ENCODE data around the gene ZNF827.

The ZNF827 gene

DNA sequence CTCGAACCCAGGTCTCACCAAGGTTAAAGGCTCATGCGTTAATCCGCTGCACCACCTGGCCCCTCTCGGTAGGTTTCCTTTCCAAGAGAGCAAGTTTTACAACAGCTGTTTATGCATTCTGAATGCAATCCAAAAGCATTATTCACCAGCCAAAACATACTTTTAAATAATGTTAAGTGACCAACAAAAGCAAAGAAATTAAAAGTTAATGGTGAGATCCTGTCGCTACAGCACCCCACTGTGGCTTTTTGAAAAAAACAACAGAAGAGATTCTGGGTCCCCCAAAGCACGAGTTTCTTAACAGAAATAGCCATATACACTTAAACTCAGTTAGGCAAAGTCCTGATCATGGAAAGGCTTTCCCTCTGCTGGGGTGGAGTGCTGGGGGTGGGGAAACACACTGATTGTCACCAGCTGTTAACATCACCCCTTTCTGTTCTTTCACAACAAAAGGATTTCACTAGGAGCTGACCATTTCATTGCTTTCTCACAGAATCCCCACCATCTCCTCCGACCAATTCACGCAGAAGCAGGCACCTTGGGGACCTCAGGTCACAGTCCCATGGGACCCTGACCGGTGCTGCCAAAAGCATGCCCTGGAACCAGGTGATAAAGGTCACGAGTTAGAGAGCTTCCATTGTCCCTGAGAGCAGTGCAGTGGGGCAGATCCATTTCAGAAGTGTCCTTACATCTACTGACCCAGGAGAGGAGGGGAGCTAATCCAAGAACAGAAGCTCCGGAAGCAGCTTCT, 51.2 kb downstream of the ZNF827 start:
- DNase-seq = no peak

DNA sequence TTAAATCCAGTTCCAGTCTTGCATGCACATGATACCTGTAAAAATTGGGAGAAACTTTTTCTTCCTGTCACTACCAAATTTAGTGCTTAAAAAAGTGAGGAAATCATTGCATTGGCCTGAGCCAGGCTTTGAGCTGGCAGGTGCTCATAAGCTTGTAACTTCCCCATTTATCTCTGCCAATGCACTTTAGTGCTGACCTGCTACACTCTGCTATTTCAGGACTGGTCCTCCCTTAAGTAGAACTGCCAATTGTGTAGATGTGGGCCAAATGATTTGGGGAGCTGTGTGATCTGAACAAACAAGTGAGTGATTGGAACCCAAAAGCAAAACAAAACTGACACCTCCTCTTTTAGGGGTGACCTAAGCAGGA, 51.8 kb downstream of the ZNF827 start:
- no peak for DNase-seq

DNA sequence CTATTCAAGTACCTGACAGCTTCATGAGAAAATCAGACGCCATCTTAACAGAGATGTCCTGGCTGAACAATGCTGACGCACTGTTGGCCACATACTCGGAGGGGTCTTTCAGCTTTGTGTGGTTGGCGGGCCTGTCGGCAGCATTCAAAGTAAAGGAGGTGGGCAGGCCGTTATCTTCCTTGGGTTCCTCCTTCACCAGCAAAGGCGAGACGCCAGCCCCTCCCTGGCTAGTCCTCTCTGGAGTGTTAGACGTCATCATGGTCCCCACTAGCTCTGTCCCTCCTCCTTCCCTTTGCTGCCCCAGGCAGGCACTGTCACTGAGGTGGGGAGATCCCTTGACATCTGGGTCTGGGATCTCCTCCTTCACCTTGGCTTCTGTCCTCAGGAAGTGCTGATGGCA, 53.0 kb downstream of the ZNF827 start:
- no peak for DNase-seq

DNA sequence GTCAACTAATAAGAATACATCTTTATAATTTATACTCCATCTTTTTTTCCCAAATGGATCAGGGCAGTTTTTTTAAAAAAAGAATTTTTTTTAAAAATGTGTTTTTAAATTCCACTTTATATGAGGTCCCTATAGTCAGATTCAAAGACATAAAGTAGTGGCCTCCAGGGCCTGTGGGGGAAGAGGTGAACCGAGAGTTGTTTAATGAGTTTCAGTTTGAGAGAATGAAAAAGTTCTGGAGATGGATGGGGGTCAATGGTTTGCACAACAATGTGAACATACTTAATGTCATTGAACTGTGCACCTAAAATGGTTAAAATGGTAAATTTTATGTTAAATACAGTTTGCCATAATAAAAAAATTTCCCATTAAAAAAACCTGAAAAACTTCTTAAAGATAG, 53.8 kb downstream of the ZNF827 start:
- no peak for DNase-seq

DNA sequence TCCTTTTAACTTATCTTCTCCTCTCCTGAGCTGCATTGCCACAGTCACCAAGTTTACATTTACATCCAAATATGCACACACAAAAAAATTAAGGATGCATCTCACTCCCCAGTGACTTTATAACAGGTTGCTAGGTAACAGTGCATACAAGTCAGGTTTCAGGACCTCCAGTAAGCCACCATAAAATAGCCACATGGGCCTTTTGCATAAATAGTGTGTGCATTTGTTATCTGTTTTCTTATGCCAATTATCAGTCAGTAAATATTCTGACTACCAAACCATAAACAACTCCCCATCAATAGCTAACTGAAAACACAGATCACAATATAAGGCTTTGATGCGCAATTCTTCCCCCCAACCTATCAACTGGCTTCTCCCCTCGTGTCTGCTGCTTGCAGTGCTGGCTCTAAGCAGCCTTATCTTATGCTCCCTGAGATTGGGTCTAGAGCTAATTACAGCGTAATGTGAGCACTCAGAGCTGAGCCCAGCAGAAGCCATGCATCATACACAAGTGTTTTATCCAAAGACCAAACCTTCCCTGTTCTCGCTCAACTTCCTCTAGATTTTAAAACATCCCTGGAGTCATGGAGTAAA, 55.4 kb downstream of the ZNF827 start:
- no peak for DNase-seq

DNA sequence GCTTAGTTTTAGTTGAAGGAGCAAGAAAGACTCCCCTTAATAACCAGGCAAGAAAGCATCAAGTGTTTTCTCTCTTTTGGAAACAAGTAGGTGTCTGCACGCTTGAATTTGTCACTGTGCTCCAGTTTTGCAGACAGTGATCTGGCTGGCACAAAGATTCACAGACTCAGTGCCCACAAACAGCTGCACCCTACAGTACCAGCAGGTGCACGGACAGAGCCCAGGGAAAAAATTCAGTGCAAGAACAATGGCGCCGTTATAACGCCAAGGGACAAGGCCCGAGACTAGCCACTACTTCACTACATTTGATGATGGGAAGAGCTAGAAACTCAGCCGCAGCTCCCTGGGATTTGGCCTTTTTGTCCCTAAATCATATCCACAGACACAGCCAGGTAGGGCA, 56.0 kb downstream of the ZNF827 start:
- peak; percentile 11 for DNase-seq

DNA sequence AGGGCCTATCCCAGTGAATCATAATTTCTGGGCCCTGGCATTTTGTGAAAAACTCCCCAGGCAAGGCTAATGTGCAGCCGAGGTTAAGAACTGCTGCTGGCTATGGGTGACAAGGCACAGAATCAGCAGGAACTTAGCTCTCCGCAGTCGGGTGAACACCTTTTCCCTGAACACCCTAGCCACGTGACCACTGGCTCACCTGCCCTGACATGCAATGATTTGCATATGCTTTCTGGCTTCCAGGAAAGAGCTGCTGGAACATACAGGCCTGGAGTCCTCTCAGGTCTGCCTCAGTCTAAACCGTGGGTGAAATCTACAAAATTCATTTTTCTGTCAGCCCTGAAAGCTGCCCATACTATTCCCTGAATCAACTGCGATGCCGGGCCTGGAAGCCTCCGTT, 56.6 kb downstream of the ZNF827 start:
- DNase-seq = peak; percentile 80

DNA sequence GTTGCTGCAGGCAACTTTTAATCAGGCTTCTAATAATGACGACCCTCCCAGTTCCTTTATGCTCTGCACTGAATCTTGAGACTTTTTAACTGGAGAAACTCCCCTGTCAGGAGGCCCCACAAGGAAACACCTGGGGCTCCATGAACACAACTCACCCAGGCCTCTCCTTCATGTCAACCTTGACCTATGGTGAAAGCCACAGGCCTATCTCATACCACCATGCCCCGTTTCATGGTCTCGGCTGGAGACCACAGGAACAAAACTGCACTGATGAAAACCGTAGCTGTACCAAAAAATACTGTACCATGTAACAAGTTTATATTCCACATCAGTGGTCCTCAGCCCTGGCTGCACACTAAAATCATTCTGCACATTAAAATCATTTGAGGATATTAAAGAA, 57.0 kb downstream of the ZNF827 start:
- no peak for DNase-seq

DNA sequence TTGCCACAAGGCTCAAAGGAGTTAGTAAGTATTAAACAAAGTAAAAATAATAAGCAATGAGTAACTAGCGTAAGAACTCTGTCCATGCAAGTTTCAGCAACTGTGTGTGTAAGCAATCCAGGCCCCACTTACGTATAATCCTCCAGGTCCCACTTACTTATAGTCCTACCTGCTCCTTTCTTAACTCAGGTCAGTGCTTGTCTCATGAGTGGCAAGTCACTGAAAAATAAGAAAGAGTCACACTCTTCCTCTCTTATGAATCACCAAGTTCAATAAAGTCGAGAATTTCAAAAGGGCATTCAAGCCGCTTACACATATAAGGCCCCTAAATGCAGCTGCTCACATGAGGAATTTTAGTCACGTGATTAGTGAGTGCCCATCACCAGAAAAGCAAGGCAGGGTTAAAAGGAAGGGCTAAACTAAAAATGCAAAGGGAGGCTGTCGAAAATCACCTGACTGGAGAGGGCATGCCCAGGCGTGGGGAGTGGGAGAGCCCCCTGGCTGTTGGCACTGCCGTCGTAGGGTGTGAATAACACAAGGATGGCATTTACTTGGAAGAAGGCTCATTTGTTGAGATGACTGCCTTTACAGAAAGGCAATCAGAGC, 58.2 kb downstream of the ZNF827 start:
- DNase-seq = no peak

DNA sequence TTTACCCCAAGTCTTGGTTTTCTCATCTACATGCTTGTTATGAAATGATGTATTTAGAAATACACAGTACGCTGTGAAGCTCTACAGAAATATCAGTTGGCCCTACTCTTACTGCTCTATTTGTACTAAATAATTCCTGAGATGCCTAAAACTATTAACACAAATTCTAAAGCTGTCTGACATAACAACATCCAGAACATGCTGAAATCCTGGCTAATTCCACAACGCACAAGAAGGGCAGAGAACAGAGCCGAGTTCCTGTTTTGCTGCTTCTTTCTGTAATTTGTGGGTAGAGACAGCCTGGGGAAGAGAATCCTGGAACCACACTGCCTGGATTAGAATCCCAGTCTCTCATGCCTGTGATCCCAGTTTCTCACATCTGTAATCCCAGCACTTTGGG, 59.0 kb downstream of the ZNF827 start:
- no peak for DNase-seq

DNA sequence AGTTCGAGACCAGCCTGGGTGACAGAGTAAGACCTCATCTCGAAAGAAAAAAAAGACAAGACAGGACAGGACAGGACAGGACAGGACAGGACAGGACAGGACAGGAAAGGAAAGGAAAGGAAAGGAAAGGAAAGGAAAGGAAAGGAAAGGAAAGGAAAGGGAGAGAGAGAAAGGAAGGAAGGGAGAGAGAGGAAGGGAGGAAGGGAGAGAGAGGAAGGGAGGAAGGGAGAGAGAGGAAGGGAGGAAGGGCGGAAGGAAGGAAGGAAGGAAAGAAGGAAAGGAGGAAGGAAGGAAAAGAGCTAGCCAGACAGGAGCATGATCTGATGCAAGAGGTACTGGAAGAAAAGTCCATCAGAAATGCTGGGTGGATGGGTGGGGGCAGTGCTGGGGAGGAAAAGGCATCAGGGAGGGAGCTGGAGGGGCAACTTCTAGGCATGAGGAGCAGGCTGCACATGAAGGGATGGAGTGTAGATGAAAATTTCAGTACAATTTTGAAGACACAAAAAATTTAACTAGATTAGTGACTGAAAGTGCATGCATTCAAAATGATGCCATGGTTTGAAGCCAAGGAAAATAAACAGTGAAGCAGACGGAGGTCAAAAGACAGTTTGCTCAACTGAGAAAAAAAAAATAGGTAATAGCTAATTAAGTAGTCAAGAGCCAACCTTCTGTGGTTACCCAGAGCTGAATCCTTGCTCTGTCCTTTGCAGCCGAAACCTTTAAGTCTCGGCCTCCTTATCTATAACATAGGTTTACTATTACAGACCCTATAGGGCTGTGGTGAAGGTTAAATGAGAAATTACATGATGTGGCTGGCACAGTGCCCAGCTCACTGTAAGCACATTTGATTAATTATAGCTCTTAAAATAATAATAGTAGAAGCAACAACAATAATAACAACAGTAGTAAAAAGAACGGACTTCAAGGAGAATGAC, 59.9 kb downstream of the ZNF827 start:
- DNase-seq = no peak

DNA sequence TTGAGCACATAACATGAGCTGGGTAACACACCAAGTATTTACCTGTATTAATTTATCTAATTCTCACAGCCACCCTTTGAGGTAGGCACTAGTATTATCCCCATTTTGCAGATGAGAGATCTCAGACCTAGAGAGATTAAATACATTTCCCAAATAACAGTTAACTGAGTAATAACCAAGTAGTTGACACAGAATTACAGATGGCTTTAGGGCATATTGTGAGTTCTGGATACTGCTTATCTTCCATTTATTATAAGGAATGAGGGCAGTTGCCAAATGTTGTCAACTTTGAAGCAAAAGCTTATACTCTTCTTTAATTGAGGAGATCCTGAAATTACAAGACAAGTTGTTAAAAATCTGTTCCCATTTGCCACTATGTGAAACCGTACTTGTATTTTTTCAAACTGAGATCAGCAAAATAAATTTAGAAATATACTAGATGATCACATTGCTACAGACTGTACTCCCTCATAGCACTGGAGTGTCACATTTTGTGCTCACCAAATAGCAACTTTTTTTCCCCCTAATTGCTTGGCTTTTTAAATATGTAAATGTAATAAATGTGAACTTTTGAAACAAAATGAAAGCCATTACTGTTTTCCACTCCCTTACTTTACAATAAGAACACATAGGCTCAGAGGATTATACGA, 62.0 kb downstream of the ZNF827 start:
- no peak for DNase-seq

DNA sequence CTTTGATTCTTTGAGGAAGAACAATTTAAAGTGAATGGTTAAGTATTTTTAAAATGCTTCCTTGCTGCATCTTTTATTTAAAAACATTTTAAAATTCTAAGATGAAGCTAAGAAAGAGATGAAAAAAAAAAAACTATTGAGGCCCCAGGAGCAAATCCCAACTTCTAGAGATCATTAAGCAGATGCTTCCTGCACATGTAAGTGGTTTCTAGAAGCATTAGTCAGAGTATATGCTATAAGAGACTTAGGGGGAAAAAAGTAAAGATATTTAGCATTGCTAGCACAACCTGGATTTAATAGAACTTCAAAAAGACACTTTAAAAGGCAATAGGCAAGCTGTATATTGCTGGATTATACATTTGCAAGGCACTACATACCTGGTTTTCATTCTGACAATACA, 64.7 kb downstream of the ZNF827 start:
- no peak for DNase-seq

DNA sequence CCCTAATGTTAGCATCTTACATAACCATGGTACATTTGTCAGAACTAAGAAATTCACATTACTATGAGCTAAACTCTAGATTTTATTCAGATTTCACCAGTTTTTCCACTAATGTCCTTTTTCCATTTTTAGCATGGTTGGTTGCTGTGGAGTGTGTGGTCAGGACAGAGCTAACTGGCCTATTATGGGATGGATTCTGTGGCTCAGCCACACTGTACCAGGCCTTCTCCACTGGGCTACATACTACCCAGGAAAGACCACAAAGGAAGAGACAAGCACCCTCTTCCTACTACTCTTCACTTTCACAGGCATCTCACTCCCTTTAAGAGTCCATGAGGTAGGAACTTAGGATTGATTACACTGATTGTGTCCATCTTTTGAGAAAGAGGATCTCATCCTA, 67.4 kb downstream of the ZNF827 start:
- DNase-seq = no peak

DNA sequence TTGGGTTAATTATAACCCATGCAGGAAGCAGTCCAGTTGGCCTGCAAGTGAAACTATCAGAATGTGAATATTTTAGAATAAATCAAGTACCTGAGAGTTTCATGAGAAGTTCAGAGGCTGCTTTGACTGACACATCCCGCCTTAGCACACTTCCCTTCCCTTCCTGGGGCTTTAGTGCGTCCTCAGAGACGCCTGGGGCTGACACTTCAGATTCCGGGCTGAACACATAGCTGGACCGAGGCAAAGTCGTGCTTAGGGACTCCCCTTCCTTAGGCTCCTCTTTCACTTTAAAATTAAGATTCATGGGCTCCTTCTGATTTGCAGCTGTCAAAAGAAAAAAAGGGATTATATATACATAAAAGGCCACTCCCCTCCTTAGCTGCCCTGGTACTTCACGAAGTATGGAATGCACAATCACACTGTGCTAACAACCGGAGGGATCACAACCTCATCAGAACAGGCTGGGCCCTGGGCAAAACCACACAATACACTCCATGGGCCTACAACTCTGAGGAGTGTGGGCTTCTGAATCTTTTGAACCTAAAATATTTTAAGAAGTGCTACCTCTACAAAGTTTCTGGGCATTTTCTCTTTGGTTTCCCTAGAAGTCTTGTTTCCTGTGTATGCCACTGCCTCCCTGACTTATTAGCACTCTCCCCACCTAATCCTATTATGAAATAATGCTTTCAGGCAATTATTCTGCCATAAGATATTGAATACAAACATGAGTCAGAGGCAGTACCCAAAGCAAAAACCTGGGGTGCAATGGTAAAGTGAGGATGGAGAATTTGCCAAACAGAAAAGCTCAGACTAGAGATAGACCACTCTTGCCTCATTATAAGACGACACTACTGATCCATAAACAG, 68.2 kb downstream of the ZNF827 start:
- DNase-seq = no peak

DNA sequence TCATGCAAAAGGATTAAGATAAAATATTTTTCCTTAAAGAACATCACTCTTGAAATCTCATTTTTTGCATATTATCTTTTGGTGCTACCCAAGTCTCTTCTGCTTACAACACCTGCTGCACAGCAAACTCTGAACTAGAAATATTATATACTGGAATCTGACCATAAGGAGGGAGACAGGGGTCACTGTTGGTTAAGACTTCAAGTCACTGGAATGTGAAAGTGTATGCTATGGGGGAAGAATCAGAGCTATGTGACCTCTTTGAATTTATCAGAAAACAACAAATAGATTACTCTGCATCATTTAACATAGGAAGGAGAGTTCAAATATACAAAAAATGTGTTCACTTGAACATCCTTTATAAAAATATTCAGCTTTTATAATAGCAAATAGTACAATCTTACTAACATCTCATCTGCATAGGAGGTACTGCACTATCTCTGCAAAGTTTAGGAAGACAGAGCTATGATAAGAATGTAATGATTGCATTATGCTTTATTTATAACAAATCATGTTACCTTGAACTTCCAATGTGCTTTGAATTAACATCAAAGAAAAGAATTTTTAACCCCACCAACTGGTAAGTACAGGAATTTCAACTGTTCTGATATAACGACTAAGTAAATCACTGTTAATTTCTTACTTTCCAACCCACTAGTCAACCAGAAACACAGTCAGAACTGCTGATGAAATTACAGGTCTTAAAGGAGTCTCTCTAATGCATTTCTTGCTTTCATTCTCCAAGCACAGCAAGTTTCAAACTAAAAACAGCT, 69.8 kb downstream of the ZNF827 start:
- no peak for DNase-seq

DNA sequence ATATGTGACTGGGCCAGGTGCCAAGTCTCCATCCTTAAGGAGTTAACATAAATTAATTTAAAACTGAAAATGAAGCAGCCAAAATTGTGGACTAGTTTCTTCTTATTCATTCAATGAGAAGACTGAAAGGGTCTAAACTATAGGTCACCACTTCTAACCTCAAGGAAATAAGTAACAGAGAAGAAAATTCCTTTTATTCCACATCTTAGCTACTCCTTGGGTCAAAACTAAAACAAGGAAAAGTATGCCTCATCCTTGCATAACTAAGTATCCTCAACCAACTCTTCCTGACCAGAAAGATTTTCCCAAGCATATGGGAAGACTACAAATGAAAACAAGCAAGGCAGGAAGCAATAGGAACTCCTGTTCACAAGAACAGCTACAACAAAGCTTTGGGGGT, 71.2 kb downstream of the ZNF827 start:
- no peak for DNase-seq

DNA sequence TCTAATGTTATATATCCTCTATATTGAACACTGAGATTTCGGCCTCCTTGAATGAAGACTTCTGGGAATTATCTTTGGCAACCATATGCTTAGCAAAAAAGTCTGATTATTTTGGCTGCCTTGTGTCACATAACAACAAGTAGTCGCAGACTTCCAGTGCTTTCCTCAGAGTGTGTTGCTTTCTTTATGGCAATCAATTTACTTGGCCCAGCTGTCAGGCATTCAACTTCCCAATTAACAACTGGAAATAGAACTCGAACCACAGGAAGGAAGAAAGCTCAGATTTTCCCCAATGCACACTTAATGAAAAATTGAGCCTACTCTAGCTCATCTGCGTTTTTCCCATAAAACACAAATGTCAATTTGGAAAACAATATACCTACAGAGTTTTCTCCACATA, 71.6 kb downstream of the ZNF827 start:
- DNase-seq = no peak

DNA sequence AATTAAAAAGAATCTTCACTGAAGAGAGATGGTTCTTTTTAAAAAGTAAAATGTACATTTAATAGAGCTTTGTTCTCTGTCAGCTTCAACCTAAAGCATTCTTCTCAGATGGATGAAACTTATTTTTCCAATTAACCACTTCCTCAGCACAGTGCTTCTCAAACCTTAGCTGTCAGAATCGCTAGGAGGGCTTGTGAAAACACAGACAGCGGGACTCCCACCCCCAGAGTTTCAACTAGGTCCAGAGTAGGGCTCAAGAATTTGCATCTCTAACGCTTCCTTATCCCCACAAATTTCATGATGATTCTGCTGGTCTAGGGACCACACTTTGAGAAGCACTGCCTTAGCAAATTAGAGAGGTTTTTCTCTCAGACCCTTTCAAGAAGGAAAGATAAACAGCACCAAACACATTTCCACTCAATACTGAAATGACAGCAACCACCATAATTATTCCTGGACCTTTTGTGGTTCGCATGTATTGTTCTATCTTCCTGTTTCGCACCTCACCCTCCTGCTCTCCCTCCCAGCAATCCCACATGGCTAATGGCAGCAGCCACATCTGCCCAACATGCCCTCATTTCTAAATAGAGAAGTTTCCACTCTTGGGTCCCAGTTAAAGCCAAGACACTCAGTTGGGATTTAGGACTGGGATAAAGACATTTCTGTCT, 73.2 kb downstream of the ZNF827 start:
- DNase-seq = no peak

DNA sequence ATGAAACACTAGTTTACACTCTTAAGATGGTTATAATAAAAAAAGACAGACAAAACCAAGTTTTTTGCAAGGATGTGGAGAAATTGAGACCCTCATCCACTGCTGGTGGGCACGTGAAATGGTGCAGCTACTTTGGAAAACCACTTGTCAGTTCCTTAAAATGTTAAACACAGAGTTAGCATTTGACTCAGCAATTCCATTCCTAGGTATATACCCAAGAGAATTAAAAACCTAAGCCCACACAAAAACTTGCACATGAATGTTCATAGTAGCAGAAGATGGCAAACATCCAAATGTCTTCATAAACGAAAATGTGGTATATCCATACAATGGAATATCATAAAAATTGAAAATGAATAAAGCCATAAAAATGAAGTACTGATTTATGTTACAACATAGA, 75.4 kb downstream of the ZNF827 start:
- no peak for DNase-seq

Data from NCI-H1105 (cell line).